HG03135 (cell line): ENCODE data around the gene NEK9.
A peak's percentile ranks its signal among the peaks of the same experiment; 100 is the strongest.
"Not testable (repeated sequence)": the region's sequence is repeated elsewhere in the genome, so short reads cannot be mapped to it uniquely, and the experiment has no call there.

ENCODE experiments used
- ATAC-seq: cut with Tn5 transposase; IDR thresholded peaks from one replicate; pipeline ENCODE4 v1.9.1; 2021; ENCODE audit warnings: mild to moderate bottlenecking, moderate library complexity; ENCODE audit not compliant: unreplicated experiment

The NEK9 gene

GRCh38 chr14:75126679-75127473 lies at the start of gene NEK9:
TSS of gene NEK9 (minus strand) at chr14:75127048. CDS start at chr14:75126921, 127 bp downstream.
- peak; percentile 84 for ATAC-seq

GRCh38 chr14:75176142-75176820 lies 49.4 kb upstream of the NEK9 start, which contains the start of gene TMED10:
TSS of gene TMED10 (minus strand) at chr14:75176612. CDS start at chr14:75176579, 33 bp downstream.
- peak; percentile 73 for ATAC-seq

- peak; percentile 12 for ATAC-seq
These were observed 48.9 kb upstream of the NEK9 start for GRCh38 chr14:75175677-75176141.

GRCh38 chr14:75174066-75174465 lies 47.2 kb upstream of the NEK9 start:
- no peak for ATAC-seq

- ATAC-seq, result no peak
These were observed 43.9 kb upstream of the NEK9 start for GRCh38 chr14:75170772-75171171.

GRCh38 chr14:75168586-75169335 lies 41.9 kb upstream of the NEK9 start:
- ATAC-seq, result no peak

- ATAC-seq, result no peak
These were observed 40.5 kb upstream of the NEK9 start for GRCh38 chr14:75167325-75167724.

GRCh38 chr14:75165586-75166391 lies 38.9 kb upstream of the NEK9 start:
- ATAC-seq, result no peak

GRCh38 chr14:75164809-75165208 lies 38.0 kb upstream of the NEK9 start:
- ATAC-seq, result no peak

- ATAC-seq, result no peak
These were observed 36.8 kb upstream of the NEK9 start for GRCh38 chr14:75163677-75164076.

- no peak for ATAC-seq
These were observed 35.8 kb upstream of the NEK9 start for GRCh38 chr14:75162631-75163030.

- no peak for ATAC-seq
These were observed 32.2 kb upstream of the NEK9 start for GRCh38 chr14:75158843-75159614.

- ATAC-seq, result no peak
These were observed 30.1 kb upstream of the NEK9 start for GRCh38 chr14:75156901-75157300.

- no peak for ATAC-seq
These were observed 29.3 kb upstream of the NEK9 start for GRCh38 chr14:75156111-75156510.

- no peak for ATAC-seq
These were observed 28.3 kb upstream of the NEK9 start for GRCh38 chr14:75155169-75155568.

- ATAC-seq, result no peak
These were observed 26.4 kb upstream of the NEK9 start for GRCh38 chr14:75153295-75153694.

- ATAC-seq, result no peak
These were observed 25.0 kb upstream of the NEK9 start for GRCh38 chr14:75151851-75152250.

- ATAC-seq, result not testable (repeated sequence)
These were observed 23.8 kb upstream of the NEK9 start for GRCh38 chr14:75150637-75151036.

GRCh38 chr14:75150150-75150549 lies 23.3 kb upstream of the NEK9 start:
- ATAC-seq, result no peak
